ENCODE results near the gene OR51A7.
"Not testable (repeated sequence)": the region's sequence is repeated elsewhere in the genome, so short reads cannot be mapped to it uniquely, and the experiment has no call there.

Gene OR51A7

GRCh38 chr11:4955613-4956012 lies 52.0 kb downstream of the OR51A7 start, which contains the start of gene OR51A2:
Gene OR51A2, minus strand, starts transcription at chr11:4955713. Its CDS starts 0 bp downstream, at chr11:4955713.
- not testable (repeated sequence) for DNase-seq (ENCODE audit: low spot score)

- no peak for DNase-seq (ENCODE audit: low spot score)
These were observed 53.8 kb downstream of the OR51A7 start for GRCh38 chr11:4957396-4957795.
